Amniotic epithelial cell (primary cell): ENCODE results near the gene TSPAN13.

Experiments used
- DNase-seq: peaks from one replicate; pipeline ENCODE4 v3.0.0-alpha.2; 2010; ENCODE audit warnings: low read depth

TSPAN13 gene

GRCh38 chr7:16753102-16753931 is at the start of gene TSPAN13:
Gene TSPAN13 (plus strand): TSS chr7:16753755. CDS start chr7:16753968, 213 bp downstream.
- peak; percentile 59 for DNase-seq

GRCh38 chr7:16708511-16708910 is 45.0 kb upstream of the TSPAN13 start:
- peak; percentile 39 for DNase-seq

GRCh38 chr7:16708980-16709379 is 44.6 kb upstream of the TSPAN13 start:
- peak; percentile 91 for DNase-seq

- no peak for DNase-seq
These were observed 42.9 kb upstream of the TSPAN13 start for GRCh38 chr7:16710651-16711050.

- peak; percentile 18 for DNase-seq
These were observed 41.8 kb upstream of the TSPAN13 start for GRCh38 chr7:16711730-16712129.

- no peak for DNase-seq
These were observed 40.6 kb upstream of the TSPAN13 start for GRCh38 chr7:16712916-16713315.

GRCh38 chr7:16715928-16716327 is 37.6 kb upstream of the TSPAN13 start:
- DNase-seq: no peak

- no peak for DNase-seq
These were observed 35.4 kb upstream of the TSPAN13 start for GRCh38 chr7:16718111-16718656.

GRCh38 chr7:16719699-16720098 is 33.9 kb upstream of the TSPAN13 start:
- peak; percentile 45 for DNase-seq

- DNase-seq: no peak
These were observed 32.0 kb upstream of the TSPAN13 start for GRCh38 chr7:16721541-16721940.

- DNase-seq: no peak
These were observed 29.2 kb upstream of the TSPAN13 start for GRCh38 chr7:16724344-16724743.

GRCh38 chr7:16726189-16726588 is 27.4 kb upstream of the TSPAN13 start:
- no peak for DNase-seq

GRCh38 chr7:16727736-16728135 is 25.8 kb upstream of the TSPAN13 start:
- no peak for DNase-seq

GRCh38 chr7:16728811-16729210 is 24.7 kb upstream of the TSPAN13 start:
- no peak for DNase-seq

GRCh38 chr7:16729541-16729940 is 24.0 kb upstream of the TSPAN13 start:
- no peak for DNase-seq

GRCh38 chr7:16730937-16731336 is 22.6 kb upstream of the TSPAN13 start:
- no peak for DNase-seq

GRCh38 chr7:16732828-16733227 is 20.7 kb upstream of the TSPAN13 start:
- no peak for DNase-seq

GRCh38 chr7:16734148-16734726 is 19.3 kb upstream of the TSPAN13 start:
- DNase-seq: peak; percentile 77

- DNase-seq: no peak
These were observed 18.5 kb upstream of the TSPAN13 start for GRCh38 chr7:16735020-16735419.

- DNase-seq: no peak
These were observed 15.4 kb upstream of the TSPAN13 start for GRCh38 chr7:16738011-16738688.

GRCh38 chr7:16739863-16740622 is 13.5 kb upstream of the TSPAN13 start:
- DNase-seq: peak; percentile 99

- no peak for DNase-seq
These were observed 13.0 kb upstream of the TSPAN13 start for GRCh38 chr7:16740623-16740953.
